Ecto neural progenitor cell (in vitro differentiated cells): ENCODE data around the gene RPP25.

Source experiments
- DNase-seq: peaks from one replicate; pipeline ENCODE4 v3.0.0-alpha.2; 2018; ENCODE audit warnings: low spot score

RPP25 gene

DNA sequence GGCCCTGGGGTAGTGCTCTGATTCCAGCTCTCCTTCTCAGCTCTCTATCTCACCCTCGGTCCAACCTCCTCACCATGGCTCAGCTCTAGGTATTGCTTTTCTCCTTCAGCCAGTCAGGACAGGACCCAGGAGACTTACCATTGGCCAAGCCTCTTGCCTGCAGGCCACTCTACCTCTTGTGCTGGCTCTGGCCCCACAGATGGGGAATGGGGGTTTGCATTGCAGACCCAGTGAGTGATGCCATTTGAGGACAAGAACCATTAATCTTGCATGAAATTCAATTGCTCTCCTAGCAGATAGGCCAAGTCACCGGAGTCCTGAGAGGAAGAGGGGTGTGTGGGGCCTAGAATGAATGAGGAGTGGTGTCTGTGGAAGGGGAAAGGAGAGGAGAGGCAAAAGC lies 6.1 kb upstream of the RPP25 start:
- DNase-seq = no peak

DNA sequence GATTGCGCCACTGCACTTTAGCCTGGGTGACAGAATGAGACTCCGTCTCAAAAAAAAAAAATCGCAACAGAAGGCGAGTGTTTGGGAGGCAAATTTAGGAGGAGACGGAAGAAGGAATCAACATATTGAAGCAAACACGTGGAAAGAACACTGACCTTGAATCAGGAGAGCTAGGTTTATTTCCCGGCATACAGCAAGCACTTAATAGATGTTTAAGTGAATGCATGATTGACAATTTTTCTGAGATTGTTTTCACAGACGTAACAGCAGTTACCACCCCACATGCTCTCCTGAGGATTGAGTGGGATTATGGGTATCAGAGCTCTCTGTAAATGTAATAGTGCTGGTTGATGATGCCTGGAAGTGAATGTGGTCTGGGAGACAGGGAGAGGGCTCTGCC lies 5.6 kb upstream of the RPP25 start:
- DNase-seq = no peak

DNA sequence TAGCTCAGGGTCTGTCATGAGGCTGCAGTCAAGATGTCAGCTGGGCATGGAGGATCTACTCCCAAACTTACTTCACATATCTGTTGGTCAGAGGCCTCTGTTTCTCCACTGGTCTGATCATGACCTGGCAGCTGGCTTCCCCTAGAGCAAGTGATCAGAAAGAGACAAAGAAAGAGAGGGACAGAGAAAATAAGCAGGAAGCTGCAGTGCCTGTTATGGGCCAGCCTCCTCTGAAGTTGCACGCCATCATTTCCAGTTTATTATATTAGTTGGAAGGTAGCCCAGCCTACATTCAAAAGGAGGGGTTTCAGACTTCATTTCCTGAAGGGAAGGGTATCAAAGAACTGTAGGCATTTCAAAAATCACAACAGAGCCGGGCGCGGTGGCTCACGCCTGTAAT lies 5.0 kb upstream of the RPP25 start:
- DNase-seq = no peak

DNA sequence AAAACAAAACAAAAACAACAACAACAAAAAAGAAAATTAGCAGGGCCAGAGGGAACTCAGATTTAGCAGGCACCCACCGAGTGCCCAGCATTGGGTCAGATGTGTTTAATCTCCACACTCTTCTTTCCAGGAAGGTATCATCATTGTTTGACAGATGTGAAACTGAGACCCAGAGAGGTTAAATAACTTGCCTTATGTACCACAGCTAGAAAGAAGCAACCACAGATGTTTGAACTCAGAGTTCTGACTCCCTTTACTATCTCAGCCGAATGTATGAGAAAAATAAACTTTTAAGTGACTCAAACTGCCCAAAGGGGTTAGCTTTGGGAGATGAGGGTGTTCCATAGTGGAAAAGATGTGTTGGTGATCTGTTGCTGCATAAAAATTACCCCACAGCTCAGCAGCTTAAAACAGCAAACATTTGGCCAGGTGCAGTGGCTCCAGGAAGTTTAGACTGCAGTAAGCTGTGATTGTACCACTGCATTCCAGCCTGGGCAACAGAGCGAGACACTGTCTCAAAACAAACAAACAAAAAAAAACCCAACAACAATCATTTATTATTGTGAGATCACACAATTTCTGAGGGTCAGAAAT lies 4.5 kb upstream of the RPP25 start:
- DNase-seq = no peak

DNA sequence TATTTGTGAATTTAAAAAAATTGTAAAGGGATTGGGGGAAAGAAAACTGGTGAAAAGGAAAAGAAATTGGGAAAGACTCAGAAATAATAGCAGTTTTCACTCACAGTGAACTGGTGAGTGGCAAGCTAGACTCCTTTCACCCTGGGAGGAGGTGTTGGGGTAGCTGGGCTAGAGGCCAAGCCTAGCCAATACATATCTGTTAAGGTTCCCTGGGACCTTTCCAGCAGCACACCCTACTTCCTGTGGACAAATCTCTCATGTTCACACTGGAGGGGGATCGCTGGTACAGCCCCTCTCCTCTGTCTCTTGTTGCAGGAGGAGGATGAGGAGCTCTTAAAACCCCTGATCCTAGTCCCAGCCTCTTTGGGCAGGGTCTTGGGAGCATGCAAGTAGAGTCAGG lies 3.7 kb upstream of the RPP25 start:
- no peak for DNase-seq

DNA sequence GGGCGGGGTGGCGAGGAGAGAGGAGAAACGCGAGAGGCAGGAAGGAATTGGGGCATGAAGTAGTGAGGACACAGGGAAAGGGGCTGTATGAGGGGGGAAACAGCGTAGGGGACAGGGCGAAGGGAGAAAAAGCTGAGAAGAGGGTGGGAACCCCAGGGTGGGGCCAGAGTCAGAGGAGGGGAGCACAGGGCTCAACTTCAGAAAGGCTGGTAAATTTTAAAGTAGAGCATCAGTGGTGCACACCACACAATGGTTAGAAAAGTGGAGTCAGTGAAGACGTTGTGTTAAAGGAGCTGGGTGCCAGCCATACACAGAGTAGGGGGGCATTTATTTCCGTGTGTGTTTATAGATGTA lies 3.0 kb upstream of the RPP25 start:
- no peak for DNase-seq

DNA sequence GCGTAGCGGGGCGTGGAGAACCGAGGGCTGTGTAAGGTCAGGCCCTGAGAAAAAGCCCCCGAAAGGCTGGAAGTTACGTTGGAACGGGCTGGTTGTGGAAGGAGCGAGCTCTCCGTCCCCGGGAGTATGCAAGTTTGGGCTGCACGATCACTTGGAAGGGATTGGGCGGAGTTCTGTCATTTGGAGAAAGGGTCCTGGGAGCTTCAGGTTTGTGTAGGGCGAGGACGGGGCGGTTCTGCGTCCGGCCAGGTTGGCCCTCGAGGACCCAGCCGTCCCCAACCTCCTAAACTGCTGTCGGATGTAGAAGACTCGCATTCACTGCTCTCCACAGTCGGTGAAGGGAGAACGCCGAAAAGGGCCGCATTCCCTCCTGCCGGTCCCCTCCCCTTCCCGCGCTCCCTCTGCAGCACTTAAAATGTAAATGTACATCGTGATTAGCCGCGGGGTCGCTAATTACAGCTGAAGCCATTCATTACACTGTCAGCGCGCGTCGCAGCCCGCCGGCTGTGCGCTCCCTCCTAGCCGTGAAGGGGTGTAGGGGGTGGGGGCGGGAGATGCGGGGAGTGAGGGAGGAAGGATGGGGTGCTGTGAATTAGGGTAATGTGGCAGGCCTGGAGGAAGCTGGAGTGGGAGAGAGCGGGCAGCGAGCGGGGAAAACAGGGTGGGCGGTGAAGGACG lies 2.5 kb upstream of the RPP25 start:
- DNase-seq = peak; percentile 58

DNA sequence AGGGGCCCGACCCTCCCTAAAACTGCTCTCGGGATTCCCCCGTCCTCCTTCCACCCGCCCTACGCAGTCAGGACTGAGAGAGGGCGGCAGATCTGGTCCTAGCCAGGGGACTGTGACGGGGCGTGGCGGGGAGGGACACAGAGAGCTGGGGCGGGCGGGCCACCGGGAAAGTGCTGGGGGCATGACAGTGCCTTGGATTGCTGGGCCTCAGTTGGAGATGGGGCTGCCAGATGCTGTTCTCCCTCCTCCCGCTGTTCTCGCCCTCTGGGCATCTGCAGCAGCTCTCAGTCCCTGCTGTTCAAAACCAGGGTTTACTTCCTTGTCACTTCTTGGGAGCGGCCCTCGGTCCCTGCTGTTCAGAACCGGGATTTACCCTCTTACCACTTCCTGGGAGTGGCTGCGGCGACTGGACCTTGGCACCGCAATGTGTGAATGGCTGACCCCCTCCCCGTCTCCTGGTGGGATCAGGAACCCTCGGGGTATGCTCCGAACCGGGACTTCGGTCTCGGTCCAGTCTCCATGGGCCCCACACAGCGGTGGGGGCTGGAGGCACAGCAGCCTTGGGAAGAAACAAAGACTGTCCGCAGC lies 1.8 kb upstream of the RPP25 start:
- peak; percentile 75 for DNase-seq

DNA sequence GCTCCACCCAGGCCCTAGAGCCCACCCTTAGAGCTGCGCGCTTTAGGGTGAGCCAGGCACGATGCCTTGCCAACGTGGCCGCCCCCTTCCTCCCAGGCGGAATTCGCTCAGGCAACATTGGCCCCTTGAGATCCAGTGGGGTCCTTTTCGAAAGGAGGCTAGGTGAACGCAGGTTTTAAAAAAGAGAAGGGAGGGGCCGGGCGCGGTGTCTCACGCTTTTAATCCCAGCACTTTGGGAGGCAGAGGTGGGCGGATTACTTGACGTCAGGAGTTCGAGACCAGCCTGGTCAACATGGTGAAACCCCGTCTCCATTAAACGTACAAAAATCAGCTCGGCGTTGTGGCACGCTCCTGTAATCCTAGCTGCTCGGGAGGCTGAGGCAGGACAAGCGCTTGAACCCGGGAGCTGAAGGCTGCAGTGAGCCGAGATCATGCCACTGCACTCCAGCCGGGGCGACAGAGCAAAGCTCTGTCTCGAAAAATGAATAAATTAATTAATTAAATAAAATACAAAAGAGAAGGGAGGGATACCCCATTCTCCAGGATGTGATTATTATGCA lies 984 bp upstream of the RPP25 start:
- DNase-seq = no peak

DNA sequence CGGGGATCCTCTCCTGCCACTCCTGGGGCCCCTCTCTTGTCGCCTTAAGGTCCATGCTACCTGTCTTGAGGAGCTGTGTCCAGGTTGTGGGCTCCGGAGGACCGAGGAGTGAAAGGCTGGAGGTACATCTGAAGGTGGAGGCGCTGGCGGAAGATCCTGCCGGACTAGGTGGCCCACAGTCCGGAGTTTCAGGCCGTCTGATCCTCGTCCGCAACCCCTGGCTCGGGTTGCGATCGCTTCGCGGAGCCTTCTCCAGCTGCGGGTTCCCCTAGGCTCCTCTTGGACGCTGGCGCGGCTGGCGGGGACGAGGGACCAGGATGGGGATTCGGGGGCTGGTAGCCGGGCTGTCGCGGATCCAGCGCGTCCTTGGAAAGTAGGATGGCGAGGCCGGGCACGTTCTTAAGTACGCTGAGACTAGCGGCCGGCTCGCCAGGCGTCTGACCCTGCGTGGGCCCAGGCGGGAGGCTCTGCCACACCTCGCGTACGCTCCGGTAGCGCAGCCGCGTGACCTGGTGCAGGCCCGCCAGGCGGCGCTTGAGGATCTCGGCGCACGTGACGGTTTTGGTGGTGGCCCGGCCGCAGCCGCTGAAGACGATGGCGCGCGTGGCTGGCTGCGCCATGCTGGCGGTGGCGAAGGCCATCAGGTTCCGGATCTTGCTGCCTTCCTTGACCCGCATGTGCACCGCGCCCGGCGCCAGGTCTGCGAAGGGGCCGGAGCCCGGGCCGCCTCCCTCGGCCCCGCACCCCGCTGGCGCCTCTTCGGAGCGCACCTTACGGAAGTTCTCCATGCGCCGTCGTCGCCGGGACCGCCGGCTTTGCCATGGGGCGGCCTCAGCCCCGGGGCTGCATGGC lies 550 bp downstream of the RPP25 start:
- peak; percentile 84 for DNase-seq

DNA sequence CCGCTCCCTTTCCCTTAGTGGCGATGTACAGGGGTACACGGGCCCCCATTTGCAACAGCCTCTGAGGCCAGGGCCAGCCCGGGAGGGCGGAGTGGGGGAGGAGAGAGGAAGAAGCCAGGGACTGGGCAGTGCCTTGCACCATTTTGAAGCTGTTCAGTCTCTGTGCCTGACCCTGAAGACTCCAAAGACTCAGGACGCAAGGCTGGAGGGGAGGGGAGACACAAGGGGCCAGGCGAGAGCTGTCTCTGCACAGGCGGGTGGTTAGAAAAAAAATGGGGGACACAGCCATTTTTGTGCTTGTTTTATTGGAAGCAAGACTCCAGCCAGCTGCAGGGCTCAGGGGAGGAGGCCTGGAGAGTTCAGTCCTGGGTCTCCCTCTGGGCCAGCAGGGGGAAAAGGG lies 1.6 kb downstream of the RPP25 start:
- DNase-seq = peak; percentile 51

DNA sequence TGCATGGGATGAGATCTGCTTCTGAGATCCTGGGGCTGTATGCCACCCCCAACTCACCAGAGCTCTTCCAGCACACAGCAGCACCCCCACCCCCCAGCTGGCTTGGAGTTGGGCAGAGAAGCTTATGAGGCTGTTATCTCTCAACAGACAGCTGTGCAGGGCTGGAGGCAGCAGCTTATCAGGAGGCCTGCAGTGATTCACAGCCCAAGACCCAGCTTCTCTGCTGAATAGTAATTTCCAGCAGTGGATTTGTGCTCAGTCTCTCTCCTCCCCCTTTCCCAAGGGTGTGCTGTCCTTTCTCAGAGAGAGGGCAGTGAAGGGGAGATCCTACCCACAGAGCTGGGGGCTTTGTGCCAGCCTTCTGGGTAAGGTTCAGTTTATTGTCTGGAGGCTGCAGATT lies 2.1 kb downstream of the RPP25 start:
- peak; percentile 54 for DNase-seq

DNA sequence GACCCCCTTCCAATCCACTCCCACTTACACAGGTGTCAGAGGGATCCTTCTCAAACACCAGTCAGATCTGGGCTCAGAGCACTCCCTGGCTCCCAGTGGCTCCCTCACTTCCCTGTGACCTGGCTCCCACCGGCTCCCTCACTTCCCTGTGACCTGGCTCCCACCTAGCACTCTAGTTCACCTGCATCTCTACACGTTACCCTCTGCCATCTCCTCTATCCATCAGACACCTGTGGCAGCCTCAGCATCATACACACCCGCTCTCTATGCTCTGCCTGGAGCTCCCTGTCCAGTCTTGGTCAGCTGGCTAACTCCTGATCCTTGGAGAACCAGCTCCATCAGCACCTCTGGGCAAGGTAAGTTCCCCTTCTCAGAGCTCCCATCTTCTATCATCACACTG lies 5.6 kb downstream of the RPP25 start:
- DNase-seq = no peak

DNA sequence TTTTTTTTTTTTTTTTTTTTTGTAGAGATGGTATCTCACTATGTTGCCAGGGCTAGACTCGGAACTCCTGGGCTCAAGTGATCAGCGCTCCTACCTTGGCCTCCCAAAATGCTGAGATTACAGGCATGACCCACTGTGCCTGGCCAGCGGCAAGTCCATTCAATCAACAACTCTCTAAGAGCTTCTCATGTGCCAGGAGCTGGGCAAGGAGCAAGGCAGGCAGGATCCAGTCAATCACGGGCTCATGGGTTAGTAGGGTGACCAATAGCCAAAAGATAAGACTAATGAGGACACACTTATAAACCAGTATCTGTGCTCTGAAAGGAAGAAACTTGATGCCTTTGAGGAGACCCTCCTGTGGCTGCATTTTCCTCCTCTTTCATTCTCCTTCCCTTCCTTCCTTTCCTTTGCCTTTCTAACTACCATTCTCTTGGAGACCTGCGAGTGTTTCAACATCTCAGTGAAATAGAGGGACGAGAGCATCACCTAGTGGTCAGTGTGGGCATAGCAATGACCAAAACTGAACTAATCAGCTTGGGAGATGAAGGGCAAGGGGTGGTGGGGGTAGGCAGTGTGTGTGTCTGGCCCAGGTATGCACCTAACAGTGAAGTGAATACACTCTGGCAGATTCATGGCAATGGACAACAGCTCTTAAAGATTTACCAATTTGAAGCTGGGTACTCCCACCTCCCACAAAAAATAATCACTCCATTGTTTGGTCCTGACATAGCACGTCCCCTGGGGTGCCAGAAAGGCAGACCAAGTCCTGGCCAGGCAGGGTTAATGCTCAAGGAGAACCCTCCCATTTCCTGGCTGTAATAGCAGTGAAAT lies 6.3 kb downstream of the RPP25 start:
- DNase-seq = peak; percentile 82

DNA sequence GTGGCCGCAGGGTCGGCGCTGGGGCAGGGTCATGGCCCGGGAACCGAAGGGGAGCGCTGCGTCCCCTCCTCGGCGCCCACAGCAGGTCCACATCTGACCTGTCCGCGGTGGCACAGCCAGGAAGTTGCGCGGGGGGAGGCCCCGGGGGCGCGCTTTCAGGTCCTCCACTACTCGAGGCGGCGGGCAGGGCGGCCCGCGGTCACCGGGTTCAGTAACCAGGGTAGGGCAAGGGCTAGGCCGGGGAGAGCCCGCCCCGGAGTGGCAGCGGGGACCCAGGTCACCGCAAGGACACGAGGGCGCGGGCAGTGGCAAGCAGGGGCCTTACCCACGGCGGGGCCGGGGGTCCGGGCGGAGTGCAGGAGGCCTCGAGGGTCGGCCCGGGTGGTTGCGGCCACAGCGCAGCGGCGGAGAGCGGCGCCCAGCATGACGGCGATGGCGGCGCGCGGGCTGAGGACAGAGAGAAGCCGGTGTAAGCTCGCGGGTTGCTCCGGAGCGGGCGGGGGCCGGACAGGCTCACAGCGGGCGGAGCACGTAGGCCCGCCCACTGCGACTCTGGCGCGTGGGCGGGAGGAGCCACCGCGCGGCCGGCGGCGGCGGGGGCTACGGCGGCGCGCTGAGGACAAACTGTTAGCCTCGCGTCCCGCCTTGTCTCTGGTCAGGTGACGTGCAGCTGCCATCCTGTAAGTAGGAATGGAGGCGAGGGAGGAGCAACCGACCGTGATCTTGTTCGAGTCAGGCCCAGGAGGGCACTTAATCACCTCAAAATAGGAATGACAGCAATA lies 18.8 kb downstream of the RPP25 start, which contains the start of gene COX5A:
TSS of gene COX5A (minus strand) at position 484 of the 782 bp plus-strand sequence. CDS start at position 425, 59 bp downstream.
- peak; percentile 94 for DNase-seq

DNA sequence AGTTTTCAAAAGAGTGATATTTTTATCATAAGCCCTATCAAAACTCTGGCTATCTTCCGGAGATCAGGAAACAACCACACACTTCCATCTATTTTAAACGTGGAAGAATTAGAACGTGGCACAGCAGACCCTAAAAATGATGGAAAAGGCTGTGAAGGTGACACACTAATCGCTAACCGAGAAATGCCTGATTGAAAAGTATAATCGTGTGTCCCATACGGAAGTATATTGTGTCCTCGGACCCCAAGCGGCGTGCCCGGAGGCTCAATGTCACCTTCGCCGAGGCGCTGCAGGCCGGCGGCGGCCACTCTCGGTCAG lies 19.3 kb downstream of the RPP25 start:
- no peak for DNase-seq

DNA sequence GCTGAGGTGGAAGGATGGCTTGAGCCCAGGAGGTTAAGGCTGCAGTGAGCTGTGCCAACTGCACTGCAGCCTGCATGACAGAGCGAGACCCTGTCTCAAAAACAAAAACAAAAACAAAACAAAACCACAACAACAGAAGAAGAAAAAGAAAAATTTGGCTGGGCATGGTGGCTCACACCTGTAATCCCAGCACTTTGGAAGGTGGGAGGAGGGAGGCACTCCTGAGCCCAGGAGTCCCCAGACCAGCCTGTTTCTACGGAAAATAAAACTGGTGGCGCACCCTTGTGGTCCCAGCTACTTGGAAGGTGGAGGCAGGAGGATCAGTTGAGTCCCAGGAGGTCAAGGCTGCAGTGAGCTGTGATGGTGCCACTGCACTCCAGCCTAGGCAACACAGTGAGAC lies 21.4 kb downstream of the RPP25 start:
- DNase-seq = peak; percentile 46

DNA sequence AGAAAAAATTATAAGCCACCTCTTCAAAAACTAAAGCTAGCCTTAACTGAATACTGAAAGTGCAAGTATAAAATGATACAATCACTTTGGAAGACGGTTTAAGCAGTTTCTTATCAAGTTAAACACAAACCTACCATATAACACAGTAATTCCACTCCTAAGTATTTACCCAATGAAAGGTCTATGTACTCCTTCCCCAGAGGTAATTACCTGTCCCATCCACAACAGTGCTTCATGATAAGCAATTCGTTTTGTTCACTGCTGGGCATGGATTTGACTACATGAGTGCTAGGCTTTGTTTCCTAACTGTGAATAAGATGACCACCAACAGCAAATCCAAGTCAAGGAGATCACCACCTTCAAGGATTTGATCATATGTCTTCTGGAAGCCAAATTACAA lies 23.0 kb downstream of the RPP25 start:
- DNase-seq = no peak

DNA sequence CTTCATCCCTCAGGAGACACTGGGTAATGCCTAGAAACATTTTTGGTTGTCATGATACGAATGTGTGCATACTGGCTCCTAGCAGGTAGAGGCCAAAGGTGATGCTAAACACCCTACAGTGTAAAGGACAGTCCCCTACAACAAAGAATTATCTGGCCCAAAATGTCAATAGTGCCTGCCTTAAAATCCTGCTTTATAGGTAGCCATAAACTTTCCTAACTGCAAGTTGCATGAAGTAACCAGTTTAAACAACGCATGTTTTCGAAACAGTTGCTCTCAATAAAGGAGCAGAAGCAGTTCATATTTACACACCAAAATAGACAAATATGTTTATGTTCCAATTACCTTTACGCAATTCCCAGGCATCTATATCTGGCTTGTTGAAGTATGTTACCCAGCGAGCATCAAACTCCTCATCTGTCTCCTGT lies 27.8 kb downstream of the RPP25 start:
- DNase-seq = no peak

DNA sequence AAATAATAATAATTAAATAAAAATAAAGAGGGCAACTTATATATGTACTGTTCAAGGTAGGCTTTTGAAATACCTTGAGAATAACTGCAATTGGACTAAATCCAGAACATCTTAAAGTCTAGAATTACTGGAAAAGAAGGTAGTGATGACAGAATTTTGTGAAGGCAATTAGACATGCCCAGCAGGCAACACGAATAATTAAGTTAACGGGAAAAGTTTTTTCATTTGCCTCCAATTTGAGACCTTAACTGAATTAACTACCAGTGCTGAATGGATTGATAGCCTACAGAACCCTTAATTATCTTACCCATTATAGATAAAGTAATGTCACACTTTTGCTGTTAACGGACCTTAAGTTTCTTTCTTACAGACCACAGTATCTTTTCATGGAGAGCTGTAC lies 32.0 kb downstream of the RPP25 start:
- DNase-seq = no peak

DNA sequence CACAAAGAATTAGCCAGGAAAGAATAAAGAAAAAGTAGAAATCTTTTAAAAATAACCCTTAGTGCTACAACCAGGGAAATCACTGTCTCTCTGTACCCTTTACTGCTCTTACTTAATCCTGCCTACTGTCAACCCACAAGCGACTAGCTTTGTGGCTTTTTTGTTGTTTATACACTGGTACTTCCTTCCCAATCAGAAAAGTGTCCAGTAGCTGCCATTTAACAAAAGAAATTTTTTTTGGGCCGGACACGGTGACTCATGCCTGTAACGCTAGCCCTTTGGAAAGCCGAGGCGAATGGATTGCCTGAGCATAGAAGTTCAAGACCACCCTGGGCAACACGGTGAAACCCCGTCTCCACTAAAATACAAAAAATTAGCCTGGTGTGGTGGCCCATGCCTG lies 36.1 kb downstream of the RPP25 start:
- DNase-seq = no peak
